Medulla oblongata (tissue), 1 donor: ENCODE measurements around the gene PTCD1.

ENCODE experiments used
- DNase-seq: peaks from one replicate; pipeline ENCODE4 v3.0.0-alpha.2; 2015; ENCODE audit errors: extremely low spot score

PTCD1 gene

DNA sequence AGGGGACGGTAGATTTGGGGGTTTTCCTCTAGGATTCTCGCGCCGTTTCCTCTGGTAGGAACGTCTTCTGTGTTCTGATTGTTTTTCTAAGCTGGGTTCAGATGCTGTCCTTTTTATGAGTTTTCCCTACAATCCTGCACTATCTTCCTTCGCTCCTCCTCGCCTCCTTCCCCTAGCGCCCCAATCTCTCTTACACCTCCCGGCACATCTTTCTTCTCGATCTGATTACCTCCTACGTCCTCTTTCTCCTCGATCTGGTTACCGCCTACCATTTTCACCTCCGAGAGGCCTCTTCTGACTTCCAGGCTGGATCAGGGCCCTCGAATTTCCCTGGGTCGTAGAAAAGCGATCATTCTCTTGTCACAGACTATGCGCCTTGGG, 29.4 kb downstream of the PTCD1 start:
- peak; percentile 17 for DNase-seq

- peak; percentile 96 for DNase-seq
These were observed 30.0 kb downstream of the PTCD1 start, which contains the start of the genes BUD31 and PDAP1 for GRCh38 chr7:99408379-99409191. Gene BUD31 (plus strand): TSS chr7:99408969. CDS start chr7:99411093, 2,124 bp downstream. Gene PDAP1 (minus strand): TSS chr7:99408597. CDS start chr7:99408548, 49 bp downstream.

DNA sequence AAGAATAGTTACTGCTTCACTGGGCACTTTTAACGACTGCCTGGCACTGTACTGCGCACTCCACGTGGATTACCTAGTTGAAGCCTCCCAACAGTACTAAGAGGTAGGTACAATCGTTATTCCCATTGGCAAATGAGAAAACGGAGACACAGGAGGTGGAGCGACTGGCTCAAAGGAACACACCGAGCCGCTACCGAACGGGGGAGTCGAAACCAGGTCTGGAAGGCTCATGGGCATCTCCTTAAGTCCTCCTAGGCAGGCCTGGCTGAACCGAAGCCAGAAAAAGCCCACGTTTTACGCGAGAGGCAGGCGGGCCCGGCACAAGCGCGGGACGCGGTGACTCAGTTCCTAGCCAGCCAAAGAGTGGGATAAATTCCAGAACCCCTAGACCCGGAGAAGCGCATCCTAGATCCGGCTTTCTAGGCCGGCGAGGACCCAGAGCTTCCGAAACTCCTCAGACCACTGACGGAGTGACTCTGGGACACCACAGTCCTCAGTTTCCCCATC, 30.7 kb downstream of the PTCD1 start:
- DNase-seq, result no peak

DNA sequence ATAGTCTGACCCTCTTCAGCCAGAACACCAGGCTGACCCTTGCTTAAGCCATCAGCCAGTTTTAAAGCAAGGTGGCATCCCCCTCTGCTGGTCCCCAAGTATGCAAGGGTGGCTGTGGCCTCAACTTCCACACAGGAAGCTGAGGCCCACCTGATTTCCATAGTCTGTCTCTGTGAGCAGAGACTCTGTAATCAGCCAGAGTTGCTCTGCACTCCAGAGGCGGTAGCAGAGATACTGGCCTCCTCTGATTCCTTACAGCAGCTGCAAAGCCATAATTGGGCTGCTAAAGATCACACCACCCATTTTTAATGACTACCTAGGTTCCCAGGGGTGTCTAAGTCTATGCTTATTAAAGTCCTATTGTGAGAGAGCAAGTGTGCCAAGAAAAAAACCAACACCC, 32.0 kb downstream of the PTCD1 start:
- DNase-seq, result no peak

- no peak for DNase-seq
These were observed 33.6 kb downstream of the PTCD1 start for GRCh38 chr7:99404977-99405320.

DNA sequence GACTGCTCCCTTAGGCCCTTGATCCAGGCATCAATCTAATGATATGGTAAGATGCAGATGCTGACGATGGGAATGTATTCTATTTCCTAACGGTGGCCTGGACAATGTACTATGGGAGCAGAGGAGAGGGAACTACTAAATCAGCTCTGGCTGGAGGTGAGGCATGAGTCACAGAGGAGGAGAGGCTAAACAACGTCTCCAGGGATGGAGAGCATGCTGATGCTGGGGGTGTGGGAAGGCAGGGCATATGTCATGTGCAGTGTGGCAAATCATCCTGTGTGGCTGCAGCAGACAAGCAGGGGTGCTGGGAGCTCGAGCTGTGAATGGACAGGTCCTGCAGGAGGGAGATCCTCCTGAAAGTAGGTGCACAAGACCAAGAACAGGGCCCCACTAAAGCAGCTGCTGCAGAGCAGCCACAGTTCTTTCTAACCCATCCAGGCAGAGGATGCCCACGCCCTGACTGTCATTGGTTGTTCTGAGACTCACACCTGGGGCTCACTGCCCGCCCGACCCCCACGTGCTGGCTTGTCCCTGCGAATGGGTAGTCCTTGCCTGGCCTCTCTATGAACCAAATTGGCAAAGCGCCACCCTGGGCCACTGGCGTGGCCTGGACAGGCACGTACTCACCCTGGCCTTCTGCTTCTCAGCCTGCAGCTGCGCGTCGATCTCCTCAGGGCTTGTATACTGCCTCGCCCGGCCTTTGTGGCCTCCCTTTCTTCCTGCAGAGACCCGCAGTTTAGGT, 34.2 kb downstream of the PTCD1 start:
- DNase-seq, result no peak

- DNase-seq, result no peak
These were observed 34.8 kb downstream of the PTCD1 start for GRCh38 chr7:99403764-99404163.

DNA sequence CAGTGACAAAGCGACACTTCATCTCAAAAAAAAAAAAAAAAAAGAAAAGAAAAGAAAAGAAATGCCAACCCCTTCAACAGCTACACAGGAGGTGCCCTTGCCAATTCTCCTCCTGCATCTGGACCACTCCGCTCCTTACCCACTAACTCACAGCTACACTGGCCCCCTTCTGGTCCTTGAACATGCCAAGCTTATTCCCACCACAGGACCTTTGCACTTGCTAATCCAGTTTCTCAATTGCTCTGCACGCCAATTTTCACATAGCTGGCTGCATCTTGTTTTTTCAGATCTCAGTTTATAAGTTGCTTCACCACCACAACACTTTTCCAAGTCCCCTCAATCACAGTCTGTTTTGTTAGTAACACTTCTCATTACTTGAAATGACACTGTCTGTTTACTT, 35.7 kb downstream of the PTCD1 start:
- DNase-seq, result no peak

- no peak for DNase-seq
These were observed 39.0 kb downstream of the PTCD1 start for GRCh38 chr7:99399597-99399996.

DNA sequence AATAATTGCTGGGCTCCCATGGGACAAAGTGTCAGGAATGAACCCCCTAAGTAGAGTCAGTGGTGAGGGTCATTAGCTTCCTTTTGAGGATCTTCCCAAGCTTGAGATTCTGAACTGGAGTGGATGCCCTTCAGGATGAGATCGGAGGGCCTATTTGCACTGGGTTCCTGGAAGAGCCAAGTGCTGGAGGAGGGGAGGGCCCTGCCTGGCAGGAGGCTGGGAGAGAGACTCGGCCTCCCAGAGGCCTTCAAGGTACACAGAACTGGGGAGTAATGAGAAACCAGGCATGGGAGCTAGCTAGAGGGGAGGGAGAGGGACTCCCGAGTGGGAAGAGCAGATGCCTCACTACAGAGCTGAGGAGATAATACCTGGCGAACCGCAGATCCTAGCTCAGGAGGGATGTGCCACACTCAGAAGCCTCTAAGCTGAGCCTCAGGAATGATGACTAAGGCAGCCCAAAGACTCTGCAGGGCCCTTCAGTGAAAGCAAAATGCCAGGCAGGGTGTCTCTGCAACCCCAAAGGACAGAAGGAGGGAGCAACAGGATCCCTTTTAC, 39.6 kb downstream of the PTCD1 start:
- DNase-seq, result no peak

DNA sequence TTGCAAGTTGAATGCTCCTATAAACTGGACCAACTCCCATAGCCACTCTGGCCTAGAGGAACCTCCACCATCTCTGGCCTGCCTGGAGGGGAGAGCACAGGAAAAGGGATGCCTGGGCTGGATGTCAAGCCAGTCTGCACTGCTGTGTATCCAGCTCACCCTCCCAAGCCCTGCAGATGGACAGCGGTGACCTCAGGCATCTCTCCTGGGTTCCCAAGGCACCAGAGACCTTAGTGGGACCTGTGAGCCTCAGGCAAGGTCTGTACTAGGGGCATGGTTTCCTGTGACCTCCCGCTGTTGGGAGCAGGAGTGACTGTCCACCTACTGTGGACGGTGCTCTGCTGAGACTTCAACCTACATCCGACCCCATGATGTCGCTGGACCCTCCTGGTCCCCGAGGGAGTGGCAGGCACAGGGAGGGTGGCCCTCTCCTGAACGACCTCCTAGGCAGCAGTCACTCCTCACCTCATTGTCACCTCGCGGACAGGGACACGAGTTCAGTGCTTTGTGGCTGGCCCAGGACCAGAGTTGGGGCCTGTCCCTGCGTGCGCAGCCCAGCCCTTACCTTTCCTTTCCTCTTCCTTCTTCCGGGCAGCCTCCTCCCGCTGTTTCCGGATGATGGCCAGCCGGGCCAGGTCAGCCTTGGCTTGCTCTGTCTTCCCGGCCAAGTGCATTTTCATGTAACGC, 41.2 kb downstream of the PTCD1 start:
- DNase-seq, result no peak

DNA sequence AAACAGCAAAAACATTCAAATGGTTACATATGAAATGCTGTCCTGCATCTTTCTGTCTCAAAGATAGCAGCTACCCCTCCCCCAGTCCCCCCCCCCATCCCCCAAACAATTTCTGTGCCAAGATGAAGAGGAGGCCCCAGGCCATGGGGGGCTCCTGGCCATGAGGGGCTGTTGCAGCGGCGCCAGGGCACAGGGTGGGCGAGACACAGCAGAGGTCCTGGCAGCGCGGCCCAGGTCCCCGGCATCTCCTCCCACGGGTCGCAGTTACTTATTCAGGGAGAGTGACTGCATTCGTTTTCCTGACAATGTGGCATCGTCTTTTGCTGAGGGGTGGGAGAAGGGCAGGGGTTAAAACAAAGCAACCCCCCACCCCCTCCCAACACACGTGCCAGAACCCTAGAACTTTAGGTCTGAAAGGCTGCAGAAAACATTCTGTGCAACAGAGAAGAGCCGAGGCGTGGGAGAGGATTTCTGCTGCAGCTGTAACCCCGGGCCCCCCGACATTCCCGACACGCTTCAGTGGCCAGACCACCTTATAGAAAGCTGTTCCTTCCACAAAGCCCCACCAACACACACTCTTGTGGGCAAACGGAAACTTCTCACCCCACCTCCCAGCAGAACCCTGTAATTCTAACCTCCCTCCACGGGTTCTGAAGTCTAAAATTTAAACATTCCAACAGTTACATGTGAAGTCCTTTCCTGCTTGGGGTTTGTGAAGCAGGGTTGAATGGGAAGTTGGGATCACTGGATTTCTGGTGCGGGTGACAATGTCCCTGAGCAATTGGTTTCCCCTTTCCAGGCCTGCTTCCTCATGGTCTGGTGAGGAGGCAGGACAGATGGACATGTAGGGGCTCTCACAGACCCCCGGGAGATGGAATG, 41.9 kb downstream of the PTCD1 start:
- no peak for DNase-seq

- DNase-seq, result no peak
These were observed 42.8 kb downstream of the PTCD1 start for GRCh38 chr7:99395616-99396327.

GRCh38 chr7:99394188-99394502, 44.5 kb downstream of the PTCD1 start:
- no peak for DNase-seq

DNA sequence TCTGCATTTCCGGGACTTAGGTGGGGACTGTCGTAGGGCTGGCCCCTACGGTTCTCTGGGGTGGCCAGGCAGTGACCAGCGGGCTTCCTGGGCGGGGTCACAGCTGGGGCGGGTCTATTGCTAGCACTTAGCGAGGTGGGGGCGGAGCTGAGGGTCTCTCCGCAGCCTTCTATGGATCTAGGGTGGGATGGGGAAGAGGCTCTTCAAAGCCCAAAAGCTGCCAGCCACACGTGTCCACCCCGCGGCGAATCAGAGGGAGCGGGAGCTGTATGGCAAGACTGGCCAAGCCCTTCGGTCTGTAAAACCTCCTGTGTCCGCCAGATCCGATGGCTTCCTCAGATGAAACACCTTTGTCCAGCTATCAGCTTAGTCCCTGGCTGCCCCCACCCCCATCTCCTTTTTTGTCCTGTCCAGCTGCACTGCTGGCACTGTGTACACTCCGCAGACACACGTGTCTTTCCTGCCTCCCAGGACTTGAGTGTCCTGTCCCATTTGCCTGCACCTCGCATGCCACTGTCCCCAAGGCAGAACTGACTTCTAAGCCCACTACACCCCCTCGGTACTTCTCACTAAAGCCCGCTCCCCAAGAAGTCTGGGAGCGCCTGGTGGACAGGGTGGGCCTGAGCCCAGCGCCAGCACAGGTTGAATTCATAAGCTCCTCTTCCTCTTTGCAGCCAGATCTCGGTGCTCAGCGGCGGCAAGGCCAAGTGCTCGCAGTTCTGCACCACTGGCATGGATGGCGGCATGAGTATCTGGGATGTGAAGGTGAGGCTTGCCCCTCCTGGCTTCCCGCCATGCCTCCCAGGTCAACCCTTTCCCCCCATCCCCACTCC, 45.0 kb downstream of the PTCD1 start:
- no peak for DNase-seq

DNA sequence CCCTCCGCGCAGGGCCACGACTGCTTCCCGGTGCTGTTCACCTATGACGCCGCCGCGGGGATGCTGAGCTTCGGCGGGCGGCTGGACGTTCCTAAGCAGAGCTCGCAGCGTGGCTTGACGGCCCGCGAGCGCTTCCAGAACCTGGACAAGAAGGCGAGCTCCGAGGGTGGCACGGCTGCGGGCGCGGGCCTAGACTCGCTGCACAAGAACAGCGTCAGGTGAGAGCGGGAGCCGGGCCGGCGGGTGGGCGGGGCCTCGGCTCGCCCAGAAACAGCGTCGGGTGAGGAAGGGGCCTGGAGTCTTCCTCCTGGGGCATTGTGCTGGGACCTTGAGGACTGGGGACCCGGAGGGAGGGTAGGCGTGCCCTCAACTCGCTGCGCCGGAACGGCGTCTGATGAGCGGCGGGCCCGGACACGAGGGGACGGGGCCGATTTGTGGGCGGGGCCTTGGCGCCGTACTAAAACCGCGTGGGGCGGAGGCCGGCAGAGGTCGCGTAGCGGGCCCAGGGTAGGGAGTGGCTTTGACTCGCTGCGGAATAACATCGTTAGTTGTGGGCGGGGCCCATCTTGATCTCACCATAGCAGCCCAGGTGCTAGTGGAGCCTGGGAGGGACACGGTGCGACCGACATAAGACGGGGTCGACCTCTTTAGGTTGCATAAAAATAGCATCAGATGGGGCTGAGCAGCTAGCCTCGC, 45.8 kb downstream of the PTCD1 start:
- peak; percentile 19 for DNase-seq

DNA sequence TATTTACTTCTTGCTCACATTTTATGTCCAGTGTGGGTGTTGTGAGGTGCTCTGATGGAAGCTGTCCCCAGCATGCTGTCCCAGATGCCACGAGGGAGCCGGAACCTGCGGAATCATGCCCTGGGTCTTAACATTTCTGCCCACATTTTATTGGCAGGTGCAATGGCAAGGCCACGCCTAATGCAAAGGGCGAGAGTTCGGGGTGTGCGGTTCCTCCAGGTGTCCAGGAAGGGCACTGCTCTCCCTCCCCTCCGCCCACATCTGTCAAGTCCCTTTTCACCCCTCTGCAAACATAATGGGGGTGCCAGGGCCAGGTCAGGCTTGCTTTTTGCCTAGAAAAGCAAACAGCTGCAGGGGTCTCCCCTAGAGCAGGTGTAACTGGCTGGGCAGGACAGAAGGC, 46.6 kb downstream of the PTCD1 start:
- DNase-seq, result no peak

- DNase-seq, result no peak
These were observed 47.5 kb downstream of the PTCD1 start for GRCh38 chr7:99390941-99391602.

- DNase-seq, result no peak
These were observed 48.8 kb downstream of the PTCD1 start for GRCh38 chr7:99389772-99390171.
